ENCODE measurements around the gene GALR1.

- TF ChIP-seq, protein P1, sequence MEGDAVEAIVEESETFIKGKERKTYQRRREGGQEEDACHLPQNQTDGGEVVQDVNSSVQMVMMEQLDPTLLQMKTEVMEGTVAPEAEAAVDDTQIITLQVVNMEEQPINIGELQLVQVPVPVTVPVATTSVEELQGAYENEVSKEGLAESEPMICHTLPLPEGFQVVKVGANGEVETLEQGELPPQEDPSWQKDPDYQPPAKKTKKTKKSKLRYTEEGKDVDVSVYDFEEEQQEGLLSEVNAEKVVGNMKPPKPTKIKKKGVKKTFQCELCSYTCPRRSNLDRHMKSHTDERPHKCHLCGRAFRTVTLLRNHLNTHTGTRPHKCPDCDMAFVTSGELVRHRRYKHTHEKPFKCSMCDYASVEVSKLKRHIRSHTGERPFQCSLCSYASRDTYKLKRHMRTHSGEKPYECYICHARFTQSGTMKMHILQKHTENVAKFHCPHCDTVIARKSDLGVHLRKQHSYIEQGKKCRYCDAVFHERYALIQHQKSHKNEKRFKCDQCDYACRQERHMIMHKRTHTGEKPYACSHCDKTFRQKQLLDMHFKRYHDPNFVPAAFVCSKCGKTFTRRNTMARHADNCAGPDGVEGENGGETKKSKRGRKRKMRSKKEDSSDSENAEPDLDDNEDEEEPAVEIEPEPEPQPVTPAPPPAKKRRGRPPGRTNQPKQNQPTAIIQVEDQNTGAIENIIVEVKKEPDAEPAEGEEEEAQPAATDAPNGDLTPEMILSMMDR (IDR thresholded peaks at IDR 0.05), result no peak
- TF ChIP-seq POLR2A (IDR thresholded peaks at IDR 0.05), result no peak
Observed at GRCh38 chr18:77300579-77300978, 50.9 kb downstream of the GALR1 start.

Measured in Peyer's patch (tissue), 4 donors.